IMR-90 (cell line): ENCODE data around the gene RGL1. TPM values are rescaled to one million over a fixed set of nuclear protein-coding genes. Genes with fewer than 3 reads are reported as not detected.
A peak's percentile ranks its signal among the peaks of the same experiment; 100 is the strongest.

Source experiments
- ATAC-seq: fragments of 200-7000 bp; cut with Tn5 transposase; 2 replicates; pipeline ENCODE4 v1.9.1; 2020; ENCODE audit warnings: low read depth, mild to moderate bottlenecking, moderate library complexity
- BruUV-seq: library from RNA; stranded (reverse); fragments of 400-500 nt; replicated peaks from 2 replicates; lab custom pipeline; 2021; lab: Mats Ljungman, UMichigan
- CTCF ChIA-PET: fragments of 300-600 bp; formaldehyde crosslinking; extraction: SDS; loops from one replicate; lab custom pipeline; 2021; ENCODE audit warnings: antibody characterized with exemption; lab: Yijun Ruan, JAX
- POLR2A ChIA-PET: fragments of 300-600 bp; sonication (Branson Sonifier 250); formaldehyde crosslinking; loops from one replicate; lab custom pipeline; 2022; ENCODE audit warnings: antibody characterized with exemption; ENCODE audit not compliant: unreplicated experiment; lab: Charles Lee
- DNase-seq: peaks from one replicate; pipeline ENCODE4 v3.0.0; 2013
- H2AFZ ChIP-seq: replicated peaks from 2 replicates; pipeline ENCODE3; 2013; ENCODE audit warnings: low read length, mild to moderate bottlenecking; ENCODE audit not compliant: poor library complexity
- H2AK5ac ChIP-seq: 2 replicates; pipeline ENCODE4 v1.6.1; 2013; ENCODE audit warnings: low read depth, low read length, inconsistent platforms
- H2AK9ac ChIP-seq: replicated peaks from 2 replicates; pipeline ENCODE3; 2013; ENCODE audit warnings: mild to moderate bottlenecking, low read depth, low read length, moderate library complexity; ENCODE audit not compliant: poor library complexity
- H2BK120ac ChIP-seq: 2 replicates; pipeline ENCODE4 v1.6.1; 2013; ENCODE audit warnings: low read depth, low read length, inconsistent platforms
- H2BK15ac ChIP-seq: 3 replicates; pipeline ENCODE4 v1.6.1; 2013; ENCODE audit warnings: low read depth, low read length, inconsistent platforms
- H2BK20ac ChIP-seq: 2 replicates; pipeline ENCODE4 v1.6.1; 2013; ENCODE audit warnings: low read depth, mild to moderate bottlenecking, inconsistent platforms, low read length, moderate library complexity
- H2BK5ac ChIP-seq: 2 replicates; pipeline ENCODE4 v1.6.1; 2013; ENCODE audit warnings: mild to moderate bottlenecking, low read depth, low read length, inconsistent platforms; ENCODE audit not compliant: poor library complexity, severe bottlenecking
- H3K14ac ChIP-seq: replicated peaks from 2 replicates; pipeline ENCODE4 v1.6.1; 2013; ENCODE audit warnings: low read depth, low read length, inconsistent platforms
- H3K18ac ChIP-seq: 2 replicates; pipeline ENCODE4 v1.6.1; 2013; ENCODE audit warnings: low read depth, low read length, control low read depth
- H3K23ac ChIP-seq: 2 replicates; pipeline ENCODE4 v1.6.1; 2013; ENCODE audit warnings: low read depth, low read length, inconsistent platforms
- H3K27ac ChIP-seq: 2 replicates; pipeline ENCODE4 v1.5.1; 2013; ENCODE audit warnings: mild to moderate bottlenecking, control low read depth, low read length; ENCODE audit not compliant: insufficient read depth
- H3K27me3 ChIP-seq: 2 replicates; pipeline ENCODE4 v1.6.1; 2013; ENCODE audit warnings: low read length; ENCODE audit not compliant: control insufficient read depth, insufficient read depth
- H3K36me3 ChIP-seq: 2 replicates; pipeline ENCODE4 v1.6.1; 2013; ENCODE audit warnings: low read length, mixed read lengths; ENCODE audit not compliant: control insufficient read depth, insufficient read depth
- H3K4ac ChIP-seq: 2 replicates; pipeline ENCODE4 v1.6.1; 2013; ENCODE audit warnings: low read depth, low read length, inconsistent platforms
- H3K4me1 ChIP-seq: 2 replicates; pipeline ENCODE4 v1.6.1; 2013; ENCODE audit warnings: low read length, mixed read lengths; ENCODE audit not compliant: control insufficient read depth, insufficient read depth
- H3K4me2 ChIP-seq: 2 replicates; pipeline ENCODE4 v1.6.1; 2013; ENCODE audit warnings: low read depth, mild to moderate bottlenecking, control low read depth, low read length, moderate library complexity
- H3K4me3 ChIP-seq: 2 replicates; pipeline ENCODE4 v1.5.1; 2013; ENCODE audit warnings: low read depth, mild to moderate bottlenecking, control low read depth, low read length, moderate library complexity; ENCODE audit not compliant: insufficient read depth
- H3K56ac ChIP-seq: 2 replicates; pipeline ENCODE4 v1.6.1; 2013; ENCODE audit warnings: low read length, inconsistent platforms; ENCODE audit not compliant: insufficient read depth; ENCODE audit errors: extremely low read depth
- H3K79me1 ChIP-seq, 2 experiments: 2 replicates each; pipeline ENCODE4 v1.6.1; 2013; ENCODE audit warnings: low read length in 2 of 2, inconsistent platforms in 1 of 2, low read depth in 1 of 2
- H3K9ac ChIP-seq: 2 replicates; pipeline ENCODE4 v1.6.1; 2013; ENCODE audit warnings: low read depth, low read length, control low read depth
- H3K9me1 ChIP-seq: 2 replicates; pipeline ENCODE4 v1.6.1; 2013; ENCODE audit warnings: low read length, inconsistent platforms; ENCODE audit not compliant: insufficient read depth
- H3K9me3 ChIP-seq: 2 replicates; pipeline ENCODE4 v1.6.1; 2013; ENCODE audit warnings: low read length; ENCODE audit not compliant: control insufficient read depth, insufficient read depth
- H4K20me1 ChIP-seq: 2 replicates; pipeline ENCODE4 v1.6.1; 2013; ENCODE audit warnings: low read length, inconsistent platforms; ENCODE audit not compliant: insufficient read depth
- H4K5ac ChIP-seq: 2 replicates; pipeline ENCODE4 v1.6.1; 2013; ENCODE audit warnings: mild to moderate bottlenecking, low read depth, low read length, control low read depth
- H4K8ac ChIP-seq, 2 experiments: 2 replicates each; pipeline ENCODE4 v1.6.1; 2013; ENCODE audit warnings: low read depth in 2 of 2, low read length in 2 of 2, control low read depth in 1 of 2, inconsistent platforms in 1 of 2
- H4K91ac ChIP-seq: 2 replicates; pipeline ENCODE4 v1.6.1; 2013; ENCODE audit warnings: low read depth, low read length, inconsistent platforms; ENCODE audit not compliant: insufficient read depth
- BHLHE40 ChIP-seq: fragments of 150-350 bp; IDR thresholded peaks from 2 replicates; pipeline ENCODE4 v1.6.1; 2016; ENCODE audit warnings: mild to moderate bottlenecking, low read depth, low read length
- CEBPB ChIP-seq: IDR thresholded peaks from 2 replicates; pipeline ENCODE4 v1.6.1; 2012; ENCODE audit warnings: low read depth, low read length, improper control_type of control experiment
- FOS ChIP-seq: fragments of 150-350 bp; IDR thresholded peaks from 2 replicates; pipeline ENCODE4 v1.6.1; 2016; ENCODE audit warnings: low read depth, low read length
- MAFK ChIP-seq: IDR thresholded peaks from 2 replicates; pipeline ENCODE4 v1.6.1; 2012; ENCODE audit warnings: low read depth, low read length, improper control_type of control experiment
- MAZ ChIP-seq: IDR thresholded peaks from 2 replicates; pipeline ENCODE4 v1.6.1; 2012; ENCODE audit warnings: low read depth, mild to moderate bottlenecking, low read length, improper control_type of control experiment, moderate library complexity, borderline replicate concordance
- RAD21 ChIP-seq: IDR thresholded peaks from 2 replicates; pipeline ENCODE4 v1.6.1; 2012; ENCODE audit warnings: low read length, improper control_type of control experiment
- dilution Hi-C: fragments of 300-500 bp; cut with HindIII; formaldehyde crosslinking; loops from one replicate; pipeline ENCODE4 v1.14.3; 2018; ENCODE audit warnings: low sequenced_read_pairs; ENCODE audit not compliant: unreplicated experiment
- in situ Hi-C: fragments of 300-500 bp; cut with MboI; formaldehyde crosslinking; loops from 3 replicates; pipeline ENCODE4 v1.14.3; 2019; ENCODE audit warnings: low sequenced_read_pairs, inconsistent platforms, mixed read lengths
- intact Hi-C: fragments of 100-400 bp; cut with micrococcal nuclease; formaldehyde crosslinking; loops from 2 replicates; pipeline ENCODE4 v1.10.0; 2022
- polyA plus RNA-seq, 3 experiments: library from polyadenylated mRNA; depleted of rRNA; stranded (reverse); fragments of >200 nt; gene quantifications; 2 replicates each; pipeline ENCODE4 v1.2.3, GENCODE V29; 2012; ENCODE audit warnings: low replicate concordance in 1 of 3
- total RNA-seq: library from RNA; depleted of rRNA; stranded (reverse); fragments of >200 nt; gene quantifications from 2 replicates; pipeline ENCODE4 v1.2.3, GENCODE V29; 2012

The RGL1 gene
- total and polyA plus RNA-seq, 2 of the 4 experiments (the other 2 are of a cell fraction) = 4.7 to 7.5 TPM

GRCh38 chr1:183783342-183783741, 21.6 kb upstream of the RGL1 start:
- Histone ChIP-seq H3K4me1 (peaks cover 2% of the 10 kb centered on the region; the same call in 1 of the 2 replicates), H3K27ac (no peak overlapping the region), H3K18ac (no peak overlapping the region), H4K5ac (no peak overlapping the region), H3K23ac (no peak overlapping the region), H4K20me1 (peaks cover 5% of the 10 kb centered on the region; the same call in 1 of the 2 replicates), H3K14ac (no peak overlapping the region), H2BK120ac (no peak overlapping the region), H3K9me1 (no peaks in the 10 kb centered on the region), H3K4ac (no peak overlapping the region), H2AK9ac (no peak overlapping the region), H3K9me3 (no peaks in the 10 kb centered on the region), H2AK5ac (no peak overlapping the region), H3K79me1 (no peaks in the 10 kb centered on the region), H3K9ac (no peak overlapping the region), H3K4me3 (no peak overlapping the region), H3K36me3 (no peaks in the 10 kb centered on the region), H4K8ac (no peak overlapping the region), H2AFZ (no peak overlapping the region), H3K56ac (no peak overlapping the region), H3K27me3 (no peaks in the 10 kb centered on the region), H2BK20ac (no peak overlapping the region), H4K91ac (no peak overlapping the region), H2BK15ac (no peak overlapping the region), H3K4me2 (no peak overlapping the region), H2BK5ac (no peak overlapping the region)
- peak; percentile 36 for DNase-seq
- in situ Hi-C loops = no loop called here
- TF ChIP-seq BHLHE40 (no peak), FOS (no peak), CEBPB (peak; percentile 29; the same call in 1 of the 2 replicates), MAFK (no peak), RAD21 (no peak), MAZ (no peak)
- intact Hi-C loops = no loop called here
- dilution Hi-C loops = no loop called here
- POLR2A ChIA-PET = no interaction called here
- CTCF ChIA-PET = no interaction called here
- ATAC-seq = no peak
- no TSS peak for BruUV-seq
